GM23338 (cell line): ENCODE results near the gene ANKRD37.

Experiments
- CTCF ChIP-seq, 2 experiments: fragments of 200-600 bp in 1 of 2; sonication (generic) in 1 of 2; conservative IDR thresholded peaks; 2 replicates each; pipeline versions ENCODE4 v1.5.1 to v1.6.1; 2016 to 2017; ENCODE audit warnings: antibody characterized with exemption in 2 of 2, low read depth in 2 of 2, mild to moderate bottlenecking in 2 of 2, moderate library complexity in 1 of 2
- EZH2 ChIP-seq: fragments of 200-600 bp; sonication (generic); IDR thresholded peaks from one replicate; pipeline ENCODE4 v1.8.0; 2017; ENCODE audit warnings: antibody characterized with exemption, mild to moderate bottlenecking, low read depth; ENCODE audit not compliant: unreplicated experiment
- EZH2phosphoT487 ChIP-seq: fragments of 200-600 bp; sonication (generic); IDR thresholded peaks from one replicate; pipeline ENCODE4 v1.8.1; 2018; ENCODE audit warnings: antibody characterized with exemption; ENCODE audit not compliant: unreplicated experiment
- JUNB ChIP-seq: IDR thresholded peaks from one replicate; pipeline ENCODE4 v1.6.1; 2016; ENCODE audit warnings: antibody characterized with exemption; ENCODE audit not compliant: unreplicated experiment
- POLR2AphosphoS5 ChIP-seq: IDR thresholded peaks from 2 replicates; pipeline ENCODE4 v1.6.1; 2016; ENCODE audit warnings: antibody characterized with exemption, low read depth
- TF ChIP-seq, protein P1 (sequence below): IDR thresholded peaks from one replicate; pipeline ENCODE4 v1.6.1; 2018; ENCODE audit warnings: antibody characterized with exemption; ENCODE audit not compliant: unreplicated experiment
- TF ChIP-seq, protein P2 (sequence below): IDR thresholded peaks from 2 replicates; pipeline ENCODE4 v1.6.1; 2016; ENCODE audit warnings: antibody characterized with exemption

DNA sequence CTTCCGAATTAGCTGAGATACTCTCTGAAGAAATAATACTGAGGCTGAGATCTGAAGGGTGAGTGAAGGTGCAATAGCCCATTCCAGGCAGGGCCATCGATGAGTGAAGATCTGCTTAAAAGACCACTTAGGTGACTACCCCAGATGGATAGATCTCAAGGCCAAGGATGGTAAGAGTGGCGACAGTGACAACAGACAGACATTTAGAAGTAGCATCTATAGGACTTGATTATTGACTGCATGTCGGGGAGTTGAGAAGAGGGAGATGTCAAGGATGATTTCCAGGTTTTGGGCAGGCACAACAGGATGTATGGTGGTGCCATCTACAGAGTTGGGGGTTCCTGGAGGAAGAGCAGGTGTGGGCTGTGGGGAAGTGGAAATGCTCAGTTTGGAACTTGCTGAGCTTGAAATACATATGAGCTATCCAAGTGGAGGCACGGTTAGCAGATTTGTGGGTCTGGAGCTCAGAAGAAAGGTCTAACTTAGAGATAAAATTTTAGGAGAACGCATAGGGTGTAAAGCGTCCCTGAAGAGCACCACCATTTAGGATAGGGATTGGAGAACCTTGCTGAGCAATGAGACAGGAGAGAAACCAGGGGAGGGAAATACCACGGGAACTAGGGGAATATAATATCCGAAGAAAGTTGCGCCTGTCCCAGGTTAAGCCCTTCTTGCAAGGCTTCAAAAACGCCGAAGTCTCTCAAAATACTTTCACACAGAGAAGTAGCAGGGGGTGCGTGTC is 28.4 kb downstream of the ANKRD37 start:
- TF ChIP-seq EZH2, result no peak
- TF ChIP-seq EZH2phosphoT487, result no peak
- no peak for TF ChIP-seq CTCF (conservative IDR thresholded peaks at IDR 0.05; ENCODE audit: low read depth in 2 of 2)
- TF ChIP-seq, protein P1, sequence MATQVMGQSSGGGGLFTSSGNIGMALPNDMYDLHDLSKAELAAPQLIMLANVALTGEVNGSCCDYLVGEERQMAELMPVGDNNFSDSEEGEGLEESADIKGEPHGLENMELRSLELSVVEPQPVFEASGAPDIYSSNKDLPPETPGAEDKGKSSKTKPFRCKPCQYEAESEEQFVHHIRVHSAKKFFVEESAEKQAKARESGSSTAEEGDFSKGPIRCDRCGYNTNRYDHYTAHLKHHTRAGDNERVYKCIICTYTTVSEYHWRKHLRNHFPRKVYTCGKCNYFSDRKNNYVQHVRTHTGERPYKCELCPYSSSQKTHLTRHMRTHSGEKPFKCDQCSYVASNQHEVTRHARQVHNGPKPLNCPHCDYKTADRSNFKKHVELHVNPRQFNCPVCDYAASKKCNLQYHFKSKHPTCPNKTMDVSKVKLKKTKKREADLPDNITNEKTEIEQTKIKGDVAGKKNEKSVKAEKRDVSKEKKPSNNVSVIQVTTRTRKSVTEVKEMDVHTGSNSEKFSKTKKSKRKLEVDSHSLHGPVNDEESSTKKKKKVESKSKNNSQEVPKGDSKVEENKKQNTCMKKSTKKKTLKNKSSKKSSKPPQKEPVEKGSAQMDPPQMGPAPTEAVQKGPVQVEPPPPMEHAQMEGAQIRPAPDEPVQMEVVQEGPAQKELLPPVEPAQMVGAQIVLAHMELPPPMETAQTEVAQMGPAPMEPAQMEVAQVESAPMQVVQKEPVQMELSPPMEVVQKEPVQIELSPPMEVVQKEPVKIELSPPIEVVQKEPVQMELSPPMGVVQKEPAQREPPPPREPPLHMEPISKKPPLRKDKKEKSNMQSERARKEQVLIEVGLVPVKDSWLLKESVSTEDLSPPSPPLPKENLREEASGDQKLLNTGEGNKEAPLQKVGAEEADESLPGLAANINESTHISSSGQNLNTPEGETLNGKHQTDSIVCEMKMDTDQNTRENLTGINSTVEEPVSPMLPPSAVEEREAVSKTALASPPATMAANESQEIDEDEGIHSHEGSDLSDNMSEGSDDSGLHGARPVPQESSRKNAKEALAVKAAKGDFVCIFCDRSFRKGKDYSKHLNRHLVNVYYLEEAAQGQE, result no peak
- TF ChIP-seq POLR2AphosphoS5, result no peak
- TF ChIP-seq, protein P2, sequence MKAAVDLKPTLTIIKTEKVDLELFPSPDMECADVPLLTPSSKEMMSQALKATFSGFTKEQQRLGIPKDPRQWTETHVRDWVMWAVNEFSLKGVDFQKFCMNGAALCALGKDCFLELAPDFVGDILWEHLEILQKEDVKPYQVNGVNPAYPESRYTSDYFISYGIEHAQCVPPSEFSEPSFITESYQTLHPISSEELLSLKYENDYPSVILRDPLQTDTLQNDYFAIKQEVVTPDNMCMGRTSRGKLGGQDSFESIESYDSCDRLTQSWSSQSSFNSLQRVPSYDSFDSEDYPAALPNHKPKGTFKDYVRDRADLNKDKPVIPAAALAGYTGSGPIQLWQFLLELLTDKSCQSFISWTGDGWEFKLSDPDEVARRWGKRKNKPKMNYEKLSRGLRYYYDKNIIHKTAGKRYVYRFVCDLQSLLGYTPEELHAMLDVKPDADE, result no peak
- no peak for TF ChIP-seq JUNB
